Stimulated activated naive CD4-positive, alpha-beta T cell treated with Interleukin-2 at 50 U/mL for 16 hours (primary cell): Measurements from ENCODE around the gene MERTK.
A peak's percentile ranks its signal among the peaks of the same experiment; 100 is the strongest.
"Not testable (repeated sequence)": the region's sequence is repeated elsewhere in the genome, so short reads cannot be mapped to it uniquely, and the experiment has no call there.

Experiments
- DNase-seq: peaks from one replicate; lab custom pipeline; 2025; lab: John Stamatoyannopoulos, UW

Gene MERTK

GRCh38 chr2:111897924-111898702 is at the start of gene MERTK:
TSS of gene MERTK (plus strand) at chr2:111898607. CDS start at chr2:111898736, 129 bp downstream.
- peak; percentile 32 for DNase-seq

- peak; percentile 7 for DNase-seq
Observed at GRCh38 chr2:111850646-111851045, 47.8 kb upstream of the MERTK start.

GRCh38 chr2:111852544-111852943 is 45.9 kb upstream of the MERTK start:
- DNase-seq = not testable (repeated sequence)

GRCh38 chr2:111860005-111860404 is 38.4 kb upstream of the MERTK start:
- not testable (repeated sequence) for DNase-seq

- DNase-seq = not testable (repeated sequence)
Observed at GRCh38 chr2:111865124-111865523, 33.3 kb upstream of the MERTK start.

GRCh38 chr2:111872806-111873205 is 25.6 kb upstream of the MERTK start:
- not testable (repeated sequence) for DNase-seq

- DNase-seq = peak; percentile 87
Observed at GRCh38 chr2:111883661-111884591, 14.5 kb upstream of the MERTK start, which contains the start of gene ANAPC1. TSS of gene ANAPC1 (minus strand) at chr2:111884193. CDS start at chr2:111880825, 3,368 bp downstream.

- no peak for DNase-seq
Observed at GRCh38 chr2:111884592-111884964, 13.8 kb upstream of the MERTK start.

GRCh38 chr2:111896024-111896423 is 2.4 kb upstream of the MERTK start:
- no peak for DNase-seq

- DNase-seq = no peak
Observed at GRCh38 chr2:111896576-111896975, 1.8 kb upstream of the MERTK start.

GRCh38 chr2:111897630-111897923 is 830 bp upstream of the MERTK start:
- DNase-seq = no peak

- DNase-seq = no peak
Observed at GRCh38 chr2:111898703-111899514, 502 bp downstream of the MERTK start.

GRCh38 chr2:111900859-111901258 is 2.5 kb downstream of the MERTK start:
- no peak for DNase-seq

- no peak for DNase-seq
Observed at GRCh38 chr2:111903516-111903915, 5.1 kb downstream of the MERTK start.

- no peak for DNase-seq
Observed at GRCh38 chr2:111903930-111904439, 5.6 kb downstream of the MERTK start.

GRCh38 chr2:111904726-111905474 is 6.5 kb downstream of the MERTK start:
- no peak for DNase-seq

GRCh38 chr2:111905475-111905869 is 7.1 kb downstream of the MERTK start:
- not testable (repeated sequence) for DNase-seq

GRCh38 chr2:111905990-111906735 is 7.8 kb downstream of the MERTK start:
- DNase-seq = no peak

GRCh38 chr2:111908578-111908977 is 10.2 kb downstream of the MERTK start:
- no peak for DNase-seq

GRCh38 chr2:111909079-111909478 is 10.7 kb downstream of the MERTK start:
- no peak for DNase-seq
